HG03039 (cell line): ENCODE results near the gene SBF2.

Experiments used
- ATAC-seq: cut with Tn5 transposase; IDR thresholded peaks from one replicate; pipeline ENCODE4 v1.9.1; 2021; ENCODE audit warnings: mild to moderate bottlenecking, moderate library complexity; ENCODE audit not compliant: unreplicated experiment

The SBF2 gene

GRCh38 chr11:9736365-9736764 is 557.7 kb downstream of the SBF2 start:
- ATAC-seq, result no peak

GRCh38 chr11:9735919-9736318 is 558.1 kb downstream of the SBF2 start:
- ATAC-seq, result no peak

GRCh38 chr11:9735236-9735635 is 558.8 kb downstream of the SBF2 start:
- ATAC-seq, result no peak

GRCh38 chr11:9733212-9733611 is 560.8 kb downstream of the SBF2 start:
- no peak for ATAC-seq

- ATAC-seq, result no peak
Observed at GRCh38 chr11:9732453-9732852, 561.6 kb downstream of the SBF2 start.

GRCh38 chr11:9731256-9731655 is 562.8 kb downstream of the SBF2 start:
- ATAC-seq, result no peak
